Measurements from ENCODE around the gene EDIL3. TPM values are rescaled to one million over a fixed set of nuclear protein-coding genes. Genes with fewer than 3 reads are reported as not detected.

Gene EDIL3
- total and polyA plus RNA-seq, 9 of the 15 experiments (the other 6 are each of a cell fraction or from before 2014, with no cell fraction given) = 0.09 TPM; not detected in 8

DNA sequence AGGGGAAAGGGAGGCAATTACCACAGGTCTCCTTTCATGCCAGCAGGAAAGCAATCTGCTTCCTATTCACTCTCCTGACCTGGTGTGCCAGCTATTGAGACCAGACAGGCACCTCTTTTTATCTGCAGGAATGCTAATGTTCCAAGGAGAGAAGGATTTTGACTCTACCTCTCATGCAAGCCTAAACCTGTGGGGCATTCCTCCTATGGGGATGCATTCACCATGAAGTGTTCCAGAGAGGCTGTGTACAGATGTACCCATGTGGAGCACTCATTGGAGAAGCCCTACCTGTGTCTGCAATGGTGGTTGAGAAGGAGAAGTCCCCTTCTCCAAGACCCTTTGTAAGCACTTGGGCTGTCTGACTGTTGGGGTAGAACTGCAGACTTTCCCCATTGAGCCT lies 45.4 kb upstream of the EDIL3 start:
- Histone ChIP-seq H3K9ac (ENCODE audit: insufficient read depth in 1 of 2, low read depth in 2 of 2, low read length in 2 of 2) (no peak overlapping the region), H4K20me1 (replicated peaks; ENCODE audit: control insufficient read depth, insufficient read depth, low read length) (no peaks in the 10 kb centered on the region), H3K27me3 (ENCODE audit: control insufficient read depth in 2 of 2, insufficient read depth in 2 of 2, low read length in 2 of 2) (no peaks in the 10 kb centered on the region), H3K9me1 (ENCODE audit: control insufficient read depth, insufficient read depth, low read length) (no peaks in the 10 kb centered on the region), H3K36me3 (ENCODE audit: control insufficient read depth, insufficient read depth, low read length) (no peaks in the 10 kb centered on the region), H3K79me2 (ENCODE audit: control insufficient read depth, insufficient read depth, low read length) (no peaks in the 10 kb centered on the region), H3K4me2 (ENCODE audit: insufficient read depth, low read length) (no peak overlapping the region), H3K4me1 (replicated peaks in 1 of 2; ENCODE audit: control insufficient read depth in 2 of 2, insufficient read depth in 2 of 2, low read length in 2 of 2) (no peaks in the 10 kb centered on the region), H3K27ac (ENCODE audit: extremely low read depth, low read depth, low read length) (no peak overlapping the region), H2AFZ (ENCODE audit: low read depth, low read length) (no peak overlapping the region), H3K4me3 (no peak overlapping the region), H3K9me3 (replicated peaks; ENCODE audit: control insufficient read depth, insufficient read depth, low read depth, low read length) (peaks cover 1% of the 10 kb centered on the region; the same call in 1 of the 2 replicates)
- ChIA-PET POLR2A (no interaction called here), CTCF (ENCODE audit: low intra/inter-chr PET ratio) (no interaction called here)
- FAIRE-seq = no peak
- in situ Hi-C loops (cut with MboI) = no loop called here
- no peak for ATAC-seq
- TF ChIP-seq POLR2H (tag; IDR thresholded peaks at IDR 0.05; ENCODE audit: low read depth) (no peak), HMGXB4 (CRISPR knock-in tag; IDR thresholded peaks at IDR 0.05) (no peak), ZNF79 (CRISPR knock-in tag; IDR thresholded peaks at IDR 0.05; ENCODE audit: low read depth) (no peak), SMAD1 (IDR thresholded peaks at IDR 0.05; ENCODE audit: low read depth, low read length, partially characterized antibody) (no peak)
- intact Hi-C loops (cut with micrococcal nuclease) = no loop called here
- BruUV-seq (replicated peaks) = no TSS peak
- no peak for DNase-seq (ENCODE audit: extremely low read depth in 1 of 4, low spot score in 3 of 4)

DNA sequence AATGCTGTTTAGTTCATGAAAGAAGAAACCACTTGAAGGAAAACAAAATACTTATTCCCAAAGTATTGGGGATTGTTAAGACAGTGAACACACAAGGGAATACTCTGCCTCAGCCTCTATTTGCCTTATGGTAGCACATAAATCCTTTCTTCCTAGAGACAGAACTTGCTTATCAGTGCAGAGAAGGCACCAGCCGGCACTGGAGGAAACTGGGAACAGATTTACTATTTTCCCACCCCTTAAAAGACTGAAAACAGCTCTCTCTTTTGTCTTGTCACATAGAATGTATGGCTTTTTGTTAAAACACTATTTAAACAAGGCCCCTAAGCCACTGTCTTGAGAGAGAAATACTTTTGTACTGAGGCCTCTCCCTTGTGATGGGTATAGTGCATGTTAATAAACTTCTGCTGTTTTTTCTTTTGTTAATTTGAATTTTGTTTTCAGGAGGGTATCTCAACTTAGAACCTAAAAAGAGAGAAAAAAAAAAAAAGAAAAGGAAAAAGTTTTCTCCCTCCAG lies 40.7 kb upstream of the EDIL3 start:
- FAIRE-seq (no peak), ATAC-seq (no peak), DNase-seq (ENCODE audit: extremely low read depth in 1 of 4, low spot score in 3 of 4) (no peak)
- Histone ChIP-seq H3K27ac (ENCODE audit: extremely low read depth, low read depth, low read length) (no peak overlapping the region), H3K4me3 (no peak overlapping the region), H2AFZ (ENCODE audit: low read depth, low read length) (no peak overlapping the region), H3K9me1 (ENCODE audit: control insufficient read depth, insufficient read depth, low read length) (no peaks in the 10 kb centered on the region), H3K9ac (ENCODE audit: insufficient read depth in 1 of 2, low read depth in 2 of 2, low read length in 2 of 2) (no peak overlapping the region), H4K20me1 (replicated peaks; ENCODE audit: control insufficient read depth, insufficient read depth, low read length) (no peaks in the 10 kb centered on the region), H3K79me2 (ENCODE audit: control insufficient read depth, insufficient read depth, low read length) (no peaks in the 10 kb centered on the region), H3K27me3 (ENCODE audit: control insufficient read depth in 2 of 2, insufficient read depth in 2 of 2, low read length in 2 of 2) (no peaks in the 10 kb centered on the region), H3K4me2 (ENCODE audit: insufficient read depth, low read length) (no peak overlapping the region), H3K36me3 (ENCODE audit: control insufficient read depth, insufficient read depth, low read length) (no peaks in the 10 kb centered on the region), H3K9me3 (replicated peaks; ENCODE audit: control insufficient read depth, insufficient read depth, low read depth, low read length) (no peaks in the 10 kb centered on the region), H3K4me1 (replicated peaks in 1 of 2; ENCODE audit: control insufficient read depth in 2 of 2, insufficient read depth in 2 of 2, low read length in 2 of 2) (no peaks in the 10 kb centered on the region)
- in situ Hi-C loops (cut with MboI) = no loop called here
- ChIA-PET CTCF (ENCODE audit: low intra/inter-chr PET ratio) (no interaction called here), POLR2A (no interaction called here)
- intact Hi-C loops (cut with micrococcal nuclease) = no loop called here
- no TSS peak for BruUV-seq (replicated peaks)
- 0% methylated on average over 1 of the region's 1 CpG for WGBS (ENCODE audit: insufficient coverage, low coverage, missing lambda C conversion rate)
- no peak for TF ChIP-seq LEF1 (IDR thresholded peaks at IDR 0.05)
- no peak for TF ChIP-seq U2AF1 (optimal IDR thresholded peaks at IDR 0.05; ENCODE audit: low read depth, low read length)
- TF ChIP-seq ELF1 (tag; IDR thresholded peaks at IDR 0.05) = no peak
- TF ChIP-seq, protein P1, sequence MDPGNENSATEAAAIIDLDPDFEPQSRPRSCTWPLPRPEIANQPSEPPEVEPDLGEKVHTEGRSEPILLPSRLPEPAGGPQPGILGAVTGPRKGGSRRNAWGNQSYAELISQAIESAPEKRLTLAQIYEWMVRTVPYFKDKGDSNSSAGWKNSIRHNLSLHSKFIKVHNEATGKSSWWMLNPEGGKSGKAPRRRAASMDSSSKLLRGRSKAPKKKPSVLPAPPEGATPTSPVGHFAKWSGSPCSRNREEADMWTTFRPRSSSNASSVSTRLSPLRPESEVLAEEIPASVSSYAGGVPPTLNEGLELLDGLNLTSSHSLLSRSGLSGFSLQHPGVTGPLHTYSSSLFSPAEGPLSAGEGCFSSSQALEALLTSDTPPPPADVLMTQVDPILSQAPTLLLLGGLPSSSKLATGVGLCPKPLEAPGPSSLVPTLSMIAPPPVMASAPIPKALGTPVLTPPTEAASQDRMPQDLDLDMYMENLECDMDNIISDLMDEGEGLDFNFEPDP (CRISPR knock-in tag; IDR thresholded peaks at IDR 0.05) = no peak
- TF ChIP-seq FOSL1 (tag; conservative IDR thresholded peaks at IDR 0.05) = no peak
- TF ChIP-seq STAT5A (IDR thresholded peaks at IDR 0.05; ENCODE audit: borderline replicate concordance, low read length) = no peak
- no peak for TF ChIP-seq TAL1 (IDR thresholded peaks at IDR 0.05)
- no peak for TF ChIP-seq ZZZ3 (IDR thresholded peaks at IDR 0.05)
- TF ChIP-seq, protein P2, sequence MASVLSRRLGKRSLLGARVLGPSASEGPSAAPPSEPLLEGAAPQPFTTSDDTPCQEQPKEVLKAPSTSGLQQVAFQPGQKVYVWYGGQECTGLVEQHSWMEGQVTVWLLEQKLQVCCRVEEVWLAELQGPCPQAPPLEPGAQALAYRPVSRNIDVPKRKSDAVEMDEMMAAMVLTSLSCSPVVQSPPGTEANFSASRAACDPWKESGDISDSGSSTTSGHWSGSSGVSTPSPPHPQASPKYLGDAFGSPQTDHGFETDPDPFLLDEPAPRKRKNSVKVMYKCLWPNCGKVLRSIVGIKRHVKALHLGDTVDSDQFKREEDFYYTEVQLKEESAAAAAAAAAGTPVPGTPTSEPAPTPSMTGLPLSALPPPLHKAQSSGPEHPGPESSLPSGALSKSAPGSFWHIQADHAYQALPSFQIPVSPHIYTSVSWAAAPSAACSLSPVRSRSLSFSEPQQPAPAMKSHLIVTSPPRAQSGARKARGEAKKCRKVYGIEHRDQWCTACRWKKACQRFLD (CRISPR knock-in tag; IDR thresholded peaks at IDR 0.05) = no peak
- TF ChIP-seq ARNT (IDR thresholded peaks at IDR 0.05) = no peak

Measured in K562 (cell line).